HG02870 (cell line): ENCODE data around the gene VWCE.

Source experiments
- ATAC-seq: cut with Tn5 transposase; IDR thresholded peaks from one replicate; pipeline ENCODE4 v1.9.1; 2021; ENCODE audit warnings: mild to moderate bottlenecking, moderate library complexity; ENCODE audit not compliant: unreplicated experiment

VWCE gene

GRCh38 chr11:61331651-61332050, 36.5 kb upstream of the VWCE start:
- no peak for ATAC-seq

GRCh38 chr11:61329871-61330270, 34.8 kb upstream of the VWCE start:
- ATAC-seq: no peak

- ATAC-seq: no peak
These were observed 33.2 kb upstream of the VWCE start for GRCh38 chr11:61328351-61328750.

- no peak for ATAC-seq
These were observed 32.6 kb upstream of the VWCE start for GRCh38 chr11:61327669-61328071.

GRCh38 chr11:61325649-61326414, 30.7 kb upstream of the VWCE start:
- ATAC-seq: no peak

- no peak for ATAC-seq
These were observed 20.1 kb upstream of the VWCE start for GRCh38 chr11:61315260-61315659.

GRCh38 chr11:61310749-61311148, 15.6 kb upstream of the VWCE start:
- ATAC-seq: no peak

GRCh38 chr11:61309739-61310138, 14.6 kb upstream of the VWCE start:
- no peak for ATAC-seq

GRCh38 chr11:61309141-61309540, 14.0 kb upstream of the VWCE start:
- ATAC-seq: no peak

- no peak for ATAC-seq
These were observed 12.2 kb upstream of the VWCE start for GRCh38 chr11:61307354-61307753.

- ATAC-seq: no peak
These were observed 11.1 kb upstream of the VWCE start for GRCh38 chr11:61306221-61306620.

GRCh38 chr11:61305417-61305816, 10.3 kb upstream of the VWCE start:
- no peak for ATAC-seq

GRCh38 chr11:61303725-61304124, 8.6 kb upstream of the VWCE start:
- no peak for ATAC-seq

GRCh38 chr11:61302550-61302949, 7.4 kb upstream of the VWCE start:
- no peak for ATAC-seq

- ATAC-seq: no peak
These were observed 3.6 kb upstream of the VWCE start for GRCh38 chr11:61298663-61299244.

GRCh38 chr11:61297746-61298145, 2.6 kb upstream of the VWCE start:
- ATAC-seq: no peak

GRCh38 chr11:61297341-61297740, 2.2 kb upstream of the VWCE start:
- ATAC-seq: no peak

GRCh38 chr11:61295596-61295926, 445 bp upstream of the VWCE start:
- ATAC-seq: no peak

GRCh38 chr11:61293867-61294716, 1.0 kb downstream of the VWCE start:
- peak; percentile 21 for ATAC-seq

- ATAC-seq: no peak
These were observed 2.8 kb downstream of the VWCE start for GRCh38 chr11:61292356-61292755.

- no peak for ATAC-seq
These were observed 4.0 kb downstream of the VWCE start for GRCh38 chr11:61290905-61291690.
